Stimulated activated CD8-positive, alpha-beta memory T cell treated with anti-CD3 and anti-CD28 coated beads, Interleukin-2, amount 100 ng/mL, for 1 hour (primary cell): Measurements from ENCODE around the gene KANSL1.

Experiments used
- DNase-seq, 2 donors: peaks; one replicate each; pipeline ENCODE4 v3.0.0-alpha.2; 2020; ENCODE audit warnings: low read depth in 2 of 2

KANSL1 gene

GRCh38 chr17:46000757-46001156 is 192.5 kb downstream of the KANSL1 start:
- DNase-seq, result no peak

GRCh38 chr17:46000292-46000691 is 192.9 kb downstream of the KANSL1 start:
- DNase-seq, result no peak

- no peak for DNase-seq
Observed at GRCh38 chr17:45999900-46000290, 193.3 kb downstream of the KANSL1 start.

- DNase-seq, result no peak
Observed at GRCh38 chr17:45998987-45999899, 194.0 kb downstream of the KANSL1 start, which contains the start of gene STH. STH (plus strand) TSS chr17:45999250; CDS start chr17:45999280, 30 bp downstream.

GRCh38 chr17:45997624-45998023 is 195.6 kb downstream of the KANSL1 start:
- DNase-seq, result no peak

- DNase-seq, result no peak
Observed at GRCh38 chr17:45997166-45997565, 196.1 kb downstream of the KANSL1 start.

- no peak for DNase-seq
Observed at GRCh38 chr17:45996282-45996937, 196.8 kb downstream of the KANSL1 start.

GRCh38 chr17:45995627-45996270 is 197.5 kb downstream of the KANSL1 start:
- no peak for DNase-seq

GRCh38 chr17:45994987-45995386 is 198.2 kb downstream of the KANSL1 start:
- no peak for DNase-seq

- no peak for DNase-seq
Observed at GRCh38 chr17:45993962-45994627, 199.1 kb downstream of the KANSL1 start.

GRCh38 chr17:45992904-45993303 is 200.3 kb downstream of the KANSL1 start:
- DNase-seq, result no peak

GRCh38 chr17:45992175-45992574 is 201.1 kb downstream of the KANSL1 start:
- DNase-seq, result no peak

GRCh38 chr17:45991341-45991740 is 201.9 kb downstream of the KANSL1 start:
- no peak for DNase-seq

- no peak for DNase-seq
Observed at GRCh38 chr17:45990886-45991285, 202.3 kb downstream of the KANSL1 start.

- DNase-seq, result no peak
Observed at GRCh38 chr17:45989759-45990158, 203.5 kb downstream of the KANSL1 start.

GRCh38 chr17:45987706-45988105 is 205.5 kb downstream of the KANSL1 start:
- DNase-seq, result no peak

- DNase-seq, result no peak
Observed at GRCh38 chr17:45986056-45986455, 207.2 kb downstream of the KANSL1 start.

- DNase-seq, result no peak
Observed at GRCh38 chr17:45985447-45985846, 207.8 kb downstream of the KANSL1 start.

- DNase-seq, result no peak
Observed at GRCh38 chr17:45984368-45984767, 208.9 kb downstream of the KANSL1 start.

GRCh38 chr17:45983614-45984310 is 209.5 kb downstream of the KANSL1 start:
- no peak for DNase-seq
